ENCODE measurements around the gene SYNGR3. TPM values are rescaled to one million over a fixed set of nuclear protein-coding genes. Genes with fewer than 3 reads are reported as not detected.

The SYNGR3 gene
- total RNA-seq, 1 donor from 2014 or later: 11.3 TPM

DNA sequence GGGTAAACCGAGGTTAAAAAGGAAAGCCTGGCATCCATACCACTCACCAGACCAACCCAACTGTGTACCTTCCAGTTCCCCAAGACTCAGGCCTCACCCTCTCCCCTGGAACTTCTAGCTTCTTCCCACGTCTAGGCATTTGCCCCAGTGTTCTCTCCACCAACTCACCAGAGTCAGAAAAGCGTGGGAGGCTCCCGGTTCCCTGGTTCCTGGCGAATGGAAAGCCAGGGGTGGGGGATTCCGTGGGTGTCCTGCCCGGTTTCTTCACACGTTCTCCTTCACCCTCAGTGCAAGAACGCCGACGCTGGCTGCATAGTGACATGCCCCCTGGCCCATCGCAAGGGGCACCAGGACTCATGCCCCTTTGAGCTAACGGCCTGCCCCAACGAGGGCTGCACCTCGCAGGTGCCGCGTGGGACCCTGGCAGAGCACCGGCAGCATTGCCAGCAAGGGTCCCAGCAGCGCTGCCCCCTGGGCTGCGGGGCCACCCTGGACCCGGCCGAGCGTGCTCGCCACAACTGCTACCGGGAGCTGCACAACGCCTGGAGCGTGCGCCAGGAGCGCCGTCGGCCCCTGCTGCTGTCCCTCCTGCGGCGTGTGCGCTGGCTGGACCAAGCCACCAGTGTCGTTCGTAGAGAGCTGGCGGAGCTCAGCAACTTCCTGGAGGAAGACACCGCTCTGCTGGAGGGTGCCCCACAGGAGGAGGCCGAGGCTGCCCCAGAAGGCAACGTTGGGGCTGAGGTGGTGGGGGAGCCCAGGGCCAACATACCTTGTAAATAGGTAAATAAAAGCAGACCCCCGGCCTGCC, 21.4 kb upstream of the SYNGR3 start:
- CTCF ChIA-PET: no interaction called here
- Mint-ChIP-seq H3K9me3 (no peaks in the 10 kb centered on the region), H3K4me1 (peaks cover 37% of the 10 kb centered on the region), H3K27ac (no peak overlapping the region), H3K4me3 (no peak overlapping the region), H3K27me3 (no peaks in the 10 kb centered on the region), H3K36me3 (ENCODE audit: low read depth) (peaks cover 19% of the 10 kb centered on the region)
- DNase-seq: no peak
- TF ChIP-seq CTCF (IDR thresholded peaks at IDR 0.05): no peak
- intact Hi-C loops (cut with micrococcal nuclease): loop anchor here (10.0 kb wide), 1 partner anchor 1186 kb away; no protein-coding TSS in a partner anchor
- POLR2A ChIA-PET: interaction anchor here (0.9 to 1.6 kb wide), 3 partner anchors 8 to 23 kb away, joined by 3 to 5 read pairs (median 3); partner anchors contain the start of gene SYNGR3
- ATAC-seq (ENCODE audit: low read depth): no peak

- Mint-ChIP-seq H3K27me3 (no peaks in the 10 kb centered on the region), H3K27ac (peak within 1 kb of the TSS; percentile 97), H3K4me3 (peak within 1 kb of the TSS; percentile 93), H3K36me3 (ENCODE audit: low read depth) (peaks cover 31% of the 10 kb centered on the region), H3K4me1 (peaks cover 23% of the 10 kb centered on the region), H3K9me3 (no peaks in the 10 kb centered on the region)
- peak; percentile 99 for DNase-seq
- intact Hi-C loops (cut with micrococcal nuclease): loop anchor here (1.0 to 5.0 kb wide), 4 partner anchors 8 to 190 kb away; partner anchors contain the start of genes GFER, NUBP2, RPS2 and SPSB3
- no peak for TF ChIP-seq CTCF (IDR thresholded peaks at IDR 0.05)
- CTCF ChIA-PET: interaction anchor here (1.1 kb wide), 1 partner anchor 10 kb away, joined by 3 read pairs; no protein-coding TSS in a partner anchor
- POLR2A ChIA-PET: interaction anchor here (0.6 to 2.8 kb wide), 17 partner anchors 9 to 1161 kb away, joined by 3 to 58 read pairs (median 5); partner anchors contain the start of genes ECI1, GFER, MSRB1 and NDUFB10
- ATAC-seq (ENCODE audit: low read depth): peak; percentile 97
Measured at GRCh38 chr16:1971796-1972489, 17.8 kb upstream of the SYNGR3 start, which contains the start of gene TBL3. Gene TBL3, plus strand, starts transcription at chr16:1972053. Its CDS starts 112 bp downstream, at chr16:1972165.

- peaks cover 23% of the 10 kb centered on the region for H3K4me1 Mint-ChIP-seq
- ChIA-PET POLR2A (interaction anchor here (1.2 to 2.8 kb wide), 12 partner anchors 9 to 701 kb away, joined by 3 to 58 read pairs (median 10); partner anchors contain the start of genes GFER, MSRB1, NDUFB10 and NOXO1), CTCF (no interaction called here)
- ATAC-seq (ENCODE audit: low read depth): no peak
- no peak for DNase-seq
- H3K27ac Mint-ChIP-seq: peak overlapping the region; percentile 97
- H3K9me3 Mint-ChIP-seq: no peaks in the 10 kb centered on the region
- no peaks in the 10 kb centered on the region for H3K27me3 Mint-ChIP-seq
- H3K4me3 Mint-ChIP-seq: peak overlapping the region; percentile 93
- no peak for TF ChIP-seq CTCF (IDR thresholded peaks at IDR 0.05)
- H3K36me3 Mint-ChIP-seq (ENCODE audit: low read depth): peaks cover 34% of the 10 kb centered on the region
- intact Hi-C loops (cut with micrococcal nuclease): loop anchor here (1.0 to 5.0 kb wide), 2 partner anchors 8 to 190 kb away; partner anchors contain the start of genes NUBP2, RPS2 and SPSB3
Measured at GRCh38 chr16:1972490-1972877, 17.3 kb upstream of the SYNGR3 start.

- no peaks in the 10 kb centered on the region for H3K27me3 Mint-ChIP-seq
- intact Hi-C loops (cut with micrococcal nuclease): loop anchor here (5.0 kb wide), 1 partner anchor 191 kb away; the partner anchor contains the start of genes NUBP2 and SPSB3
- peaks cover 23% of the 10 kb centered on the region for H3K4me1 Mint-ChIP-seq
- peaks cover 40% of the 10 kb centered on the region for H3K36me3 Mint-ChIP-seq (ENCODE audit: low read depth)
- POLR2A ChIA-PET: interaction anchor here (1.4 to 1.8 kb wide), 3 partner anchors 9 to 17 kb away, joined by 3 to 9 read pairs (median 5); partner anchors contain the start of genes GFER and RPS2
- no peak overlapping the region for H3K4me3 Mint-ChIP-seq
- ATAC-seq (ENCODE audit: low read depth) (no peak), DNase-seq (no peak)
- H3K9me3 Mint-ChIP-seq: no peaks in the 10 kb centered on the region
- TF ChIP-seq CTCF (IDR thresholded peaks at IDR 0.05): no peak
- no peak overlapping the region for H3K27ac Mint-ChIP-seq
- CTCF ChIA-PET: no interaction called here
Measured at GRCh38 chr16:1973461-1974156, 16.2 kb upstream of the SYNGR3 start.

Data from activated B cell treated with CpG ODN at 0.5 μM for 24 hours (primary cell).